Heart left ventricle (tissue), 16 donors: ENCODE data around the gene NLGN4X. TPM values are rescaled to one million over a fixed set of nuclear protein-coding genes. Genes with fewer than 3 reads are reported as not detected.

ENCODE experiments used
- ATAC-seq, 4 donors: fragments of 200-7000 bp; cut with Tn5 transposase; one replicate each; pipeline ENCODE4 v1.9.1; 2020 to 2022; ENCODE audit warnings: moderate library complexity in 4 of 4, mild to moderate bottlenecking in 3 of 4, moderate number of reproducible peaks in 1 of 4
- DNase-seq, 5 donors: peaks; one replicate each; pipeline ENCODE4 v3.0.0-alpha.2; 2020
- H3K27ac ChIP-seq, 12 donors: fragments of 200-600 bp; sonication (generic) in 4 of 12; one replicate each; pipeline versions ENCODE4 v1.5.0 to v1.8.0; 2016 to 2022; ENCODE audit warnings: mild to moderate bottlenecking in 2 of 12
- H3K27me3 ChIP-seq, 9 donors: fragments of 200-600 bp; sonication (generic) in 2 of 9; one replicate each; pipeline versions ENCODE4 v1.5.1 to v1.8.0; 2016 to 2022; ENCODE audit warnings: mild to moderate bottlenecking in 3 of 9
- H3K36me3 ChIP-seq, 9 donors: fragments of 200-600 bp; sonication (generic) in 2 of 9; one replicate each; pipeline versions ENCODE4 v1.5.0 to v1.8.0; 2018 to 2022; ENCODE audit warnings: mild to moderate bottlenecking in 2 of 9
- H3K4me1 ChIP-seq, 12 donors: fragments of 200-600 bp; sonication (generic) in 4 of 12; one replicate each; pipeline versions ENCODE4 v1.5.0 to v1.8.0; 2016 to 2022; ENCODE audit warnings: mild to moderate bottlenecking in 3 of 12
- H3K4me3 ChIP-seq, 12 donors: fragments of 200-600 bp; sonication (generic) in 4 of 12; one replicate each; pipeline versions ENCODE4 v1.5.0 to v1.8.0; 2017 to 2022; ENCODE audit warnings: mild to moderate bottlenecking in 9 of 12, moderate library complexity in 4 of 12
- H3K9me3 ChIP-seq, 12 donors: fragments of 200-600 bp; sonication (generic) in 4 of 12; one replicate each; pipeline versions ENCODE4 v1.5.0 to v1.8.0; 2016 to 2022; ENCODE audit warnings: mild to moderate bottlenecking in 1 of 12
- POLR2A ChIP-seq, 2 donors: fragments of 450-650 bp; IDR thresholded peaks; one replicate each; pipeline ENCODE4 v1.6.1; 2017; ENCODE audit warnings: antibody characterized with exemption in 2 of 2, mild to moderate bottlenecking in 2 of 2, moderate library complexity in 2 of 2
- WGBS, 4 donors: extraction: QIAGEN DNeasy Blood & Tissue Kit in 2 of 4; methylation state at CpG; one replicate each; pipeline versions ENCODE4 v1.1.5 to v1.1.7; 2013 to 2018; 5-methylcytosine and 5-hydroxymethylcytosine counted together
- intact Hi-C, 10 donors: fragments of 100-400 bp; cut with DNase I; formaldehyde crosslinking; loops; one replicate each; pipeline versions ENCODE4 v1.11.1 to v1.14.2; 2022
- polyA plus RNA-seq, 2 donors: library from polyadenylated mRNA; stranded (reverse); fragments of 200-250 nt; gene quantifications; one replicate each; pipeline ENCODE4 v1.2.3, GENCODE V29; 2013
- total RNA-seq, 9 donors: library from RNA; depleted of rRNA in 2 of 9; stranded (reverse); fragments of >200 nt in 2 of 9; fragmentation: NEBNext Ultra II Directional in 3 of 9; extraction: Animal tissue kit (Norgen Biotek cat#: 25700) in 3 of 9; gene quantifications; one replicate each; pipeline versions ENCODE4 v1.1.0 to v1.2.4, GENCODE V29; 2016 to 2023
- TF ChIP-seq, protein P1 (sequence below), 12 donors: fragments of 200-600 bp; sonication (generic) in 4 of 12; IDR thresholded peaks; one replicate each; pipeline versions ENCODE4 v1.5.0 to v1.8.0; 2018 to 2022; ENCODE audit warnings: antibody characterized with exemption in 12 of 12, mild to moderate bottlenecking in 5 of 12
- donor health status: ischemic (EF 13 %, LVEDD 7.1; RV severe dilation, severe dysfunction).
- donor health status: healthy with polysubstance abuse.
- donor health status: DM: no; HTN: yes; CAD: no.
- donor health status: DM: no; HTN: no; CAD: no.
- donor health status: ischemic (EF 25% LVEDD 6.9; RV normal size, moderate dysfunction).
- donor health status: ischemic (EF 25% LVEDD 5.7; RV mildly dilated, moderate dysfunction).
- donor health status: healthy.
- donor health status: DM: yes; HTN: yes; CAD: no.
- donor health status: ischemic (EF 35%, LVEDD 5.7; RV mildly dilated, moderate dysfunction).
- donor health status: nonischemic (EF 11% LVEDD 7.7; RV severe dilation, severe dysfunction).
- donor health status: DM: yes; HTN: yes; CAD: no.
- donor health status: PGD.
- donor health status: ischemic (EF 29% LVEDD 5.4; RV normal size, mild dysfunction).
- donor health status: nonischemic (EF 23%, LVEDD 6.1; RV moderate dilation, normal function).

The NLGN4X gene
- total and polyA plus RNA-seq, 11 donors, result 0.30 to 5.5 (median 1.3) TPM

DNA sequence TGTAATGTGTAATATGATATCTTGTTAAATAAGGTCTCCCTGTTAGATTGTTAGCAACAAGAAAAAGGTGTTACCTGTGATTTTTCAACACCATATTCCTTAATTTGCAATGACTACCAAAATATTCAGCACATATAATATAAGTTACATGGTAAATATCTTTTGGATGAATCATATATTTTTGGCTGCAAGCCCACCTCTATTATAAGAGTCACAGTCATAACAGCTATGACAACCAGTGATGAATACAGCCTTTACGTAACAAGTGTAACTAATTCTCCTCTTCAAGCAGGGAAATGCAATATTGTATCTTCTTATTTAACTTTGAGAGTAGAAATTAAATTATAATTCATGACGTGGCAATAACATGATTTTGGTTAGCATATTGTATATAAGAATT lies 187.0 kb downstream of the NLGN4X start:
- TF ChIP-seq POLR2A (IDR thresholded peaks at IDR 0.05), result no peak
- TF ChIP-seq, protein P1, sequence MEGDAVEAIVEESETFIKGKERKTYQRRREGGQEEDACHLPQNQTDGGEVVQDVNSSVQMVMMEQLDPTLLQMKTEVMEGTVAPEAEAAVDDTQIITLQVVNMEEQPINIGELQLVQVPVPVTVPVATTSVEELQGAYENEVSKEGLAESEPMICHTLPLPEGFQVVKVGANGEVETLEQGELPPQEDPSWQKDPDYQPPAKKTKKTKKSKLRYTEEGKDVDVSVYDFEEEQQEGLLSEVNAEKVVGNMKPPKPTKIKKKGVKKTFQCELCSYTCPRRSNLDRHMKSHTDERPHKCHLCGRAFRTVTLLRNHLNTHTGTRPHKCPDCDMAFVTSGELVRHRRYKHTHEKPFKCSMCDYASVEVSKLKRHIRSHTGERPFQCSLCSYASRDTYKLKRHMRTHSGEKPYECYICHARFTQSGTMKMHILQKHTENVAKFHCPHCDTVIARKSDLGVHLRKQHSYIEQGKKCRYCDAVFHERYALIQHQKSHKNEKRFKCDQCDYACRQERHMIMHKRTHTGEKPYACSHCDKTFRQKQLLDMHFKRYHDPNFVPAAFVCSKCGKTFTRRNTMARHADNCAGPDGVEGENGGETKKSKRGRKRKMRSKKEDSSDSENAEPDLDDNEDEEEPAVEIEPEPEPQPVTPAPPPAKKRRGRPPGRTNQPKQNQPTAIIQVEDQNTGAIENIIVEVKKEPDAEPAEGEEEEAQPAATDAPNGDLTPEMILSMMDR (IDR thresholded peaks at IDR 0.05), result no peak
- Histone ChIP-seq H3K27ac (no peak overlapping the region), H3K4me1 (no peaks in the 10 kb centered on the region), H3K27me3 (no peaks in the 10 kb centered on the region), H3K4me3 (no peak overlapping the region), H3K9me3 (peaks cover 0 to 10% (median 0%) of the 10 kb centered on the region in 12 donors), H3K36me3 (no peaks in the 10 kb centered on the region)
- WGBS, 4 donors, result 62 to 69% (median 65%) methylated on average over 2 of the region's 2 CpGs
- no peak for DNase-seq
- intact Hi-C loops, result no loop called here
- ATAC-seq, result no peak

DNA sequence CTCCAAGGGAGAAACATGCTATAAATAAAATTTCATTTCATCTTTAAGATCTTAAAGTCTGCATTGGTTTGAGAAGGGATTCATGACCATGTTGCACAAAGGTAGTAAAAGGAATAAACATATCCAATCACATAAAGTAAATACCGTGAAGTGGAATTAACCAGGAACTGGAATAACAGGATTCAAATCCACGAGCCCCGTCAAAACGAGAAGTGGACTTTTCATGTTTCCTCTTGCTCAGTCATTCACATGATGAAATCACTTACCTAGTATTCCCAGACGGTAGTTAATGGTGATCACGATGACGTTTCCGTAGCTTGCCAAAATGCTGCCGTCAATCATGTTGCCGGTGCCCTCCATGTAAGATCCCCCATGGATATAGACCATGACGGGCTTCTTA lies 199.7 kb downstream of the NLGN4X start:
- no peaks in the 10 kb centered on the region for H3K9me3 ChIP-seq
- no peak for DNase-seq
- ATAC-seq, result no peak
- H3K27me3 ChIP-seq, result no peaks in the 10 kb centered on the region
- WGBS, 4 donors, result 86 to 92% (median 88%) methylated on average over 11 of the region's 11 CpGs
- H3K4me3 ChIP-seq, result no peak overlapping the region
- no peak overlapping the region for H3K27ac ChIP-seq
- intact Hi-C loops, result no loop called here
- TF ChIP-seq, protein P1 (IDR thresholded peaks at IDR 0.05), result no peak
- no peak for TF ChIP-seq POLR2A (IDR thresholded peaks at IDR 0.05)
- H3K4me1 ChIP-seq, result no peaks in the 10 kb centered on the region
- no peaks in the 10 kb centered on the region for H3K36me3 ChIP-seq

DNA sequence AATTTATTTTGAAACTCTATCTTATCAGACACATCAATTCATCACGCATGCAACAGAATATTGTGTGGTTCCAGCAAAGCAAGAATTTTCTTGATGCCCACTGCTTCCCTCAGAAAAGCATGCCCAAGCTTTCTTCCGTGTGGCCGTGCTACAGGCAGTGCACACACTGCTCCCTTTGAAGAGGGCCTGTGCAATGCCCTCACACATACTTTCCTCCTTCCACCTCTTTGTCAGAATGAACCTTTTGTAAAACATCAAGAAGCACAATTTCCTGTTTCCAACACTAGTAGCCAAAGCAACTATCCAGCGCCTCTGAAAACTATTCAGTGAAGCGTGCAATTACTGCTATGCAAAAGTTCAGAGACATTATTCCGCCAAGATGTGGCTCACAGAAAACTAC lies 201.7 kb downstream of the NLGN4X start:
- Histone ChIP-seq H3K36me3 (no peaks in the 10 kb centered on the region), H3K27ac (no peak overlapping the region), H3K4me3 (no peak overlapping the region), H3K4me1 (no peaks in the 10 kb centered on the region), H3K27me3 (no peaks in the 10 kb centered on the region), H3K9me3 (no peaks in the 10 kb centered on the region)
- TF ChIP-seq, protein P1 (IDR thresholded peaks at IDR 0.05), result no peak
- TF ChIP-seq POLR2A (IDR thresholded peaks at IDR 0.05), result no peak
- 36 to 44% (median 43%) methylated on average over 6 of the region's 6 CpGs for WGBS, 4 donors
- intact Hi-C loops, result no loop called here
- DNase-seq (no peak), ATAC-seq (no peak)

DNA sequence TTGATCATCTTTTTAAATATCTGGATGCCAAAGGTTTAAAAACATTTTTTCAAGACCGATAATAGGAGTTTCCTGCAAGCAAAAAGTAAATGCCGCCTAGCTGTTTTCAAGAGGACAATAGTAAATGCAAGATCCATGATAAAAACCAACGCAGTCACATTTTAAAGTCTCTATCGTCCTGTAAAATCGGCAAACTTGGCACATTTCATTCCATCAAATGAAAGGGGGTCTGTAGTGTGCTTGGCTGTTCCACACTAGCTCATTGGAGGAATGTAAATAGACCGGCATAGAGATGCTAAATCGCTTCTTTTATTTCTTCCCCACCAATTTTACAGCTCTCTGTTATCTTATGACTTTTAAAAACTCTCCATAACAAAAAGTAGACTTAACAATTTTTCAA lies 202.2 kb downstream of the NLGN4X start:
- H3K4me3 ChIP-seq, result no peak overlapping the region
- intact Hi-C loops, result no loop called here
- no peak overlapping the region for H3K27ac ChIP-seq
- no peaks in the 10 kb centered on the region for H3K4me1 ChIP-seq
- no peaks in the 10 kb centered on the region for H3K27me3 ChIP-seq
- no peaks in the 10 kb centered on the region for H3K36me3 ChIP-seq
- no peak for DNase-seq
- ATAC-seq, result no peak
- H3K9me3 ChIP-seq, result no peaks in the 10 kb centered on the region
- TF ChIP-seq, protein P1 (IDR thresholded peaks at IDR 0.05), result no peak
- TF ChIP-seq POLR2A (IDR thresholded peaks at IDR 0.05), result no peak
- 27 to 34% (median 32%) methylated on average over 7 of the region's 7 CpGs for WGBS, 4 donors
